AG09309 (cell line): Measurements from ENCODE around the gene CCDC88B.
"Not testable (repeated sequence)": the region's sequence is repeated elsewhere in the genome, so short reads cannot be mapped to it uniquely, and the experiment has no call there.

ENCODE experiments used
- DNase-seq: peaks from one replicate; pipeline ENCODE4 v3.0.0-alpha.2; 2010; ENCODE audit warnings: low read depth
- H3K4me3 ChIP-seq: 2 replicates; pipeline ENCODE4 v1.5.1; 2011; ENCODE audit warnings: mild to moderate bottlenecking, low read depth, low read length, moderate library complexity; ENCODE audit not compliant: control insufficient read depth
- CTCF ChIP-seq: IDR thresholded peaks from 2 replicates; pipeline ENCODE4 v1.5.1; 2011; ENCODE audit warnings: mild to moderate bottlenecking, low read depth, low read length, inconsistent platforms; ENCODE audit not compliant: insufficient read depth, control insufficient read depth; ENCODE audit errors: missing control alignments

CCDC88B gene

GRCh38 chr11:64305691-64306562 lies 34.1 kb upstream of the CCDC88B start:
- peak; percentile 26 for TF ChIP-seq CTCF

GRCh38 chr11:64306563-64306875 lies 33.5 kb upstream of the CCDC88B start:
- no peak for TF ChIP-seq CTCF
- peak overlapping the region; percentile 93 for H3K4me3 ChIP-seq
- DNase-seq: no peak

More at GRCh38 chr11:64305691-64306562, 34.1 kb upstream of the CCDC88B start:
- H3K4me3 ChIP-seq: peak overlapping the region; percentile 93
- DNase-seq: no peak

- H3K4me3 ChIP-seq: peak overlapping the region; percentile 93
- TF ChIP-seq CTCF: no peak
- no peak for DNase-seq
Observed at GRCh38 chr11:64306876-64307622, 33.0 kb upstream of the CCDC88B start.

- H3K4me3 ChIP-seq, DNase-seq: not testable (repeated sequence)
Observed at GRCh38 chr11:64307795-64308194, 32.2 kb upstream of the CCDC88B start.

- no peak for DNase-seq
- H3K4me3 ChIP-seq: no peak overlapping the region
- TF ChIP-seq CTCF: no peak
Observed at GRCh38 chr11:64312947-64313346, 27.1 kb upstream of the CCDC88B start.

GRCh38 chr11:64313491-64314145 lies 26.4 kb upstream of the CCDC88B start:
- no peak for DNase-seq
- peak; percentile 24 for TF ChIP-seq CTCF
- peak overlapping the region; percentile 36 for H3K4me3 ChIP-seq
